ENCODE measurements around the gene SEMA3A. TPM values are rescaled to one million over a fixed set of nuclear protein-coding genes. Genes with fewer than 3 reads are reported as not detected.

SEMA3A gene
- total RNA-seq, 1 experiment from 2014 or later = 25.7 TPM

DNA sequence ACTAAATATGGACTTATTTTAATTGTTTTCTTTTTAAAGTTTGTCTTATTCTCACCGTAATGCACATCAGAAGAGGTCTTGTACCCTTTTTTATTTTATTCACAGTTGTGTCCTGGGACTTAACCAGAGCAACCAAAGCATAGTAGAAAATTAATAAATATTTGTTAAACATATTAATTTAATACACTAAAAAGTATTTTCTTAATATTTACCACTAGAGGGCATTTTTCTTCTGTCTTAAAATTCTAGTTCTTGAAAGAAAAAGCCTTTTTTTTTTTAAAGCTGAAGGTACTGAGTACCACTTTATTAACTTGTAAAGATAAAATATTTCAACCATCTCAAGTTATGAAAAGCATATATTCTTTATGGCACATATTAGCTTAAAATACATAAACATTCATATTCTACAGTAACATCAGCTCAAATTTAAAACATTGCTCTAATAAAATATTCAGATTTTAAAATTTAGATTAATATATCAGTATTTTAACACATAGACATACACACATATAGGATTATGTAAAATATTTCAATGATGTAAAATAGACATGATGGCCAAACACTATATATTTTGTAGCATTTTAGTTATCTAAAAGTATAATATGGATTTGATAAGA is 260.4 kb downstream of the SEMA3A start:
- Histone ChIP-seq H3K27me3 (ENCODE audit: control insufficient read depth, insufficient read depth, low read length) (no peaks in the 10 kb centered on the region), H3K4me3 (ENCODE audit: insufficient read depth, low read depth, low read length) (no peak overlapping the region), H3K36me3 (replicated peaks; ENCODE audit: control insufficient read depth, insufficient read depth, low read length) (no peaks in the 10 kb centered on the region)
- DNase-seq = no peak

DNA sequence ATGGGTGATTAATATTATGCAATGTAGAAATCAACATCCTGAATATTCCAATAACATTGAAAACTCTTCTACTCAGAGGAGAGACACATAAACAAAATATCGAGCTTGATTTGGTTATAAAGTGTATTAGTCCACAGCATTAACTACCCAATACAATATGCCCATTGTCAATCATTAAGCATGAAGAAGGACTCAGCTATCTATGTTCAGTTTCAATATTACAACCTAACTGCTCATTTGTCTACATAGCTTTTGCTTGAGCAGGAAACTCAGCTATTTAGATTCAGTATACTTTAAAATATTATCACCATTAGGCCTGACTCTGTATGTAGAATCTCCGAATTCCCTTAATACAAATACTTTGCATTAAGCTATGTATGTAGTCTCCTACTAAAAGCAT is 262.6 kb downstream of the SEMA3A start:
- no peaks in the 10 kb centered on the region for H3K36me3 ChIP-seq (replicated peaks; ENCODE audit: control insufficient read depth, insufficient read depth, low read length)
- no peak overlapping the region for H3K4me3 ChIP-seq (ENCODE audit: insufficient read depth, low read depth, low read length)

DNA sequence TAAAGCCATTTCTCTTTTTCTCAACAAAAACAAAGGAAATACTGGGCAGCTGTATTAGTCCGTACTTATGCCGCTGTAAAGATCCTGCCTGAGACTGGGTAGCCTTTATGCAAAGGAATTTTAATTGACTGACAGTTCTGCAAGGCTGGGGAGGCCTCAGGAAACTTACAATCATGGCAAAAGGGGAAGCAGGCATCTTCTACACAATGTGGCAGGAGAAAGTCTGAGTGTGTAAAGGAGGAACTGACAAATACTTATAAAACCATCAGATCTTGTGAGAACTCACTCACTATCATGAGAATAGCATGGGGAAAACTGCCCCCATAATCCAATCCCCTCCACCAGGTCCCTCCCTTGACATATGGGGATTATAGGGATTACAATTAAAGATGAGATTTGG is 264.3 kb downstream of the SEMA3A start:
- no peak for DNase-seq
- H3K4me3 ChIP-seq (ENCODE audit: insufficient read depth, low read depth, low read length) = no peak overlapping the region
- H3K27me3 ChIP-seq (ENCODE audit: control insufficient read depth, insufficient read depth, low read length) = no peaks in the 10 kb centered on the region
- H3K36me3 ChIP-seq (replicated peaks; ENCODE audit: control insufficient read depth, insufficient read depth, low read length) = no peaks in the 10 kb centered on the region

More for the DNA sequence above, 262.6 kb downstream of the SEMA3A start:
- no peak for DNase-seq
- H3K27me3 ChIP-seq (ENCODE audit: control insufficient read depth, insufficient read depth, low read length) = no peaks in the 10 kb centered on the region

DNA sequence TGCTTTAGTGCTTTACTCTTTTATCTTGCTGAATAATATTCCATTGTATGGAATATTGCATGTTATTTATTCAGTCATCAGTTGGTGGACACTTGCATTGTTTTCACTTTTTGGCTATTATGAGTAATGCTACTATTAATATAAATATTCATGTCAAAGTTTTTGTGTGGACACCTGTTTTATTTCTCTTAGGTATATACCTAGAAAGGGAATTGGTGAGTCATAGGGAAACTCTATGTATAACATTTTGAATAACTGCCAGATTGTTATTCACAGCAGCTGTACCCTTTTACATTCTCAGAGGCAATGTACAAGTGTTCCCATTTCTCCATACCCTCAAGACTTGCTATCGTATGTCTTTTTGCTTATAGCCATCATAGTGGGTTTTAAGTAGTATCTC is 268.7 kb downstream of the SEMA3A start:
- Histone ChIP-seq H3K4me3 (ENCODE audit: insufficient read depth, low read depth, low read length) (no peak overlapping the region), H3K36me3 (replicated peaks; ENCODE audit: control insufficient read depth, insufficient read depth, low read length) (no peaks in the 10 kb centered on the region), H3K27me3 (ENCODE audit: control insufficient read depth, insufficient read depth, low read length) (no peaks in the 10 kb centered on the region)
- DNase-seq = no peak

DNA sequence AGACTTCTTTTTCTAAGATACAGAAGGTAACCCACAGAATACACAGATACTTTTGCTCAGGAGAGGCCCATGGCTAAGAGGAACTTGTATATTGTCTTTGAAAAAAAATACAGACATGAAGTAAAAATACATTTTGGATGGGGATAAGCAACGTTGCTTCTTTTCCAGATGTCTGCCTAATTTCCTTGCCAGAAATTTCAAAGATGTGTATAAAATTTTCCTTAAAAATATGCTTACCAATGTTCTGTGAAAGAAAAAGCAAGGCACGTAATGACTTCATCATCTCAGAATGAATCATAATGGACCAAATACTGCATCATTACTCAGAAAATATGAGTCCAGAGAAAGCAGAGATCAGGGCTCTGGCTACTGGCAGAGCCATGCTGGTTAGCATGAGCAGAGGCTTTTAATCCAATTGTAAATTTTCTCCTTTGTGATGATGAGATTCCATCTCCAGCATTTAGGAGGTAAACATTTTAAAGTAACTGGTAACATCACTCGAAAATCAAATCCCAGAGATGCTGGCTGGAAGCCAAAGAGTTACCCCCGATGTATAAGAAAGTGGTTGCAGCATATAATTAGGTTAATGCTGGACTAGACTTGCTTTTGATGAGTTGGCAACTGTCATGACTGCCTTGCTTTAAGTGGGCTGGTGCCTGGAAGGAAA is 272.5 kb downstream of the SEMA3A start:
- H3K4me3 ChIP-seq (ENCODE audit: insufficient read depth, low read depth, low read length) = no peak overlapping the region
- no peak for DNase-seq
- no peaks in the 10 kb centered on the region for H3K27me3 ChIP-seq (ENCODE audit: control insufficient read depth, insufficient read depth, low read length)
- H3K36me3 ChIP-seq (replicated peaks; ENCODE audit: control insufficient read depth, insufficient read depth, low read length) = no peaks in the 10 kb centered on the region

DNA sequence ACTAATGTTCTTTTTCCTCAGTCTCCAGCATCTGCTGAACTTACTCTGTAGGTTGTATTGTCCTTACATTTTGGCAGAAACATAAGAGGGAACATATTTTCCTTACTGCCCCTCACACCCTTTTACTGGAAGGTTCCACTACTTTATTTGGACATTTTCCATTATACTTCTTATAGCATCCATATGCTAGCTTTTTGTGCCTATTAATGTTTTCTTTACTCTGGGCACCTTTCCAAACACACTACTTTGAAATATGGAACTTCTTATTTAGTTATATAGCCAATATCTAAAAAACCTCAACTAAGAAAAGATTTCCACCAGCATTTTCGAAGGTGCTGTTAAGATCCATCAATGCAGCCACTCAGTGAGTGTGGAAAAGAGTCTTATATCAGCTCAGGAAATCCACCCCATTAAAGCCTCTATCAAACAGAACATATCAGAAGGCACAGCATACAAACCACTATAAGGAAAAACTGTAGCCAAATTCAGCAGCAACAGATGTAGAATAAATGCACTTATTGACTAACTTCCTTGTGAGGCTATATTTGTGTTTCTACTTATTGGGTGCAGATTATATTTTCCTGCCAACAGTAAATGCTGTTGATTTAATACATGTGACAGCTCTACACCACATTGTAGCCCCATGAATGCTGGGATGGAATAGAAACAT is 273.2 kb downstream of the SEMA3A start:
- Histone ChIP-seq H3K4me3 (ENCODE audit: insufficient read depth, low read depth, low read length) (no peak overlapping the region), H3K36me3 (replicated peaks; ENCODE audit: control insufficient read depth, insufficient read depth, low read length) (no peaks in the 10 kb centered on the region), H3K27me3 (ENCODE audit: control insufficient read depth, insufficient read depth, low read length) (no peaks in the 10 kb centered on the region)
- DNase-seq = no peak

DNA sequence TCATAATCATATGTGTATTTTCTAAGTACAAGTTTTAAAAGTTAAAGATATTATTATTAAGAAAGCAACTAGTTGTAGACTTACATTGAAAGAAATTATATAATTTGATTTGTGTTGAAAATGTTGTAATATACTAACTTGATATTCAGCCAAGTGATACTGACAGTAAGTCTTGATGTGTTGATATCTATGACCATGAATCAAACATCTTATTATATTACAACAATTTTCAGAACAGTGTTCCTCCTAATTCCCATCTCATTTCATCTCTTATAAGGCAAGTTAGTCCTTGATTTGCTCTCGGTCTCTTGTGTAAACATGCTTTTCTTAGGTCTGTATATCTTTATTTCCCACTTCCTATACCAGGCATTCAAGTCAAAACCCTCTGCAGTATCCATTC is 276.4 kb downstream of the SEMA3A start:
- DNase-seq = no peak
- Histone ChIP-seq H3K4me3 (ENCODE audit: insufficient read depth, low read depth, low read length) (no peak overlapping the region), H3K36me3 (replicated peaks; ENCODE audit: control insufficient read depth, insufficient read depth, low read length) (no peaks in the 10 kb centered on the region), H3K27me3 (ENCODE audit: control insufficient read depth, insufficient read depth, low read length) (no peaks in the 10 kb centered on the region)

DNA sequence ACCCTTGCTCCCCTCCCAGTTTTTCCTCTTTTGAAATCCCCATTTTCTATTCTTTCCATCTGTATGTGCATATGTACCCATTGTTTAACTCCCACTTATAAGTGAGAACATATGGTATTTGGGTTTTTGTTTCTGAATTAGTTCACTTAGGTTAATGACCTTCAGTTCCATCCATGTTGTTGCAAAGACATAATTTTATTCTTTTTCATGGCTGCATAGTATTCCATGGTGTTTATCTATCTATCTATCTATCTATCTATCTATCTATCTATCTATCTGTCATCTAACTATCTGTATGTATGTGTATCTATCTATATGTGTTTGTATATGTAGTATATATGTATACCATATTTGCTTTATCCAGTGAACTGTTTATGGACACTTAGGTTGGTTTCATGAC is 281.4 kb downstream of the SEMA3A start:
- no peak for DNase-seq
- no peak overlapping the region for H3K4me3 ChIP-seq (ENCODE audit: insufficient read depth, low read depth, low read length)
- H3K27me3 ChIP-seq (ENCODE audit: control insufficient read depth, insufficient read depth, low read length) = no peaks in the 10 kb centered on the region

DNA sequence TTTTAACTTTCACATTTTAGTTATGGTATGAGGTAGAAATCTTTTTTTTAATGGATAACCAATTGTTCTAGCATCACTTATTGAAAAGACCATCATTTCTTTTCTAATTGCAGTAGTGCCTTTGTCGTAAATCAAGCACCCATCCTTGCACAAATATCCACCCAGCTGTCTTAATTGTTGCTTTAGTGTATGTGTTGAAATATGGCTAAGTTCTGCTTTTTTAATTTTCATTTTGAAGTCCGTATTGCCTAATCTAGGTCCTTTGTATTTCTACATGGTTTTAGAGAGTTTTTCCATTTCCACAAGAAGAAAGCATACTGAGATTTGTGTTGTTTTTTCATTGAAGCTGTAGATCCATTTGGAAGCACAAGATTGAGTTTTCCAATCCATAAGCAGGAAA is 286.1 kb downstream of the SEMA3A start:
- Histone ChIP-seq H3K36me3 (replicated peaks; ENCODE audit: control insufficient read depth, insufficient read depth, low read length) (no peaks in the 10 kb centered on the region), H3K27me3 (ENCODE audit: control insufficient read depth, insufficient read depth, low read length) (no peaks in the 10 kb centered on the region), H3K4me3 (ENCODE audit: insufficient read depth, low read depth, low read length) (no peak overlapping the region)
- DNase-seq = no peak

More for the DNA sequence above, 281.4 kb downstream of the SEMA3A start:
- H3K36me3 ChIP-seq (replicated peaks; ENCODE audit: control insufficient read depth, insufficient read depth, low read length) = no peaks in the 10 kb centered on the region
